Prostate gland (tissue), 2 donors: ENCODE data around the gene ANKRD49. TPM values are rescaled to one million over a fixed set of nuclear protein-coding genes. Genes with fewer than 3 reads are reported as not detected.

Source experiments
- DNase-seq: peaks from one replicate; pipeline ENCODE4 v3.0.0-alpha.2; 2019; ENCODE audit warnings: low spot score
- H3K27ac ChIP-seq, 2 donors: fragments of 200-600 bp; sonication (generic); 2 replicates each; pipeline ENCODE4 v1.5.1; 2017 to 2019
- H3K27me3 ChIP-seq: fragments of 200-600 bp; sonication (generic); replicated peaks from 2 replicates; pipeline ENCODE4 v1.5.1; 2019; ENCODE audit not compliant: insufficient read depth
- H3K36me3 ChIP-seq, 2 donors: fragments of 200-600 bp; sonication (generic); 1 replicate in 1 of 2; 2 replicates in 1 of 2; pipeline versions ENCODE4 v1.5.1 to v1.8.1; 2017 to 2019
- H3K4me1 ChIP-seq: fragments of 200-600 bp; sonication (generic); replicated peaks from 2 replicates; pipeline ENCODE4 v1.5.1; 2019
- H3K4me3 ChIP-seq, 2 donors: fragments of 200-600 bp; sonication (generic); 2 replicates each; pipeline ENCODE4 v1.5.1; 2017 to 2019
- H3K9me3 ChIP-seq: fragments of 200-600 bp; sonication (generic); 2 replicates; pipeline ENCODE4 v1.5.1; 2017
- POLR2A ChIP-seq: fragments of 450-650 bp; IDR thresholded peaks from one replicate; pipeline ENCODE4 v1.6.1; 2016; ENCODE audit warnings: antibody characterized with exemption, mild to moderate bottlenecking
- POLR2AphosphoS5 ChIP-seq: sonication (generic); formaldehyde crosslinking; IDR thresholded peaks from one replicate; pipeline ENCODE4 v1.6.1; 2017; ENCODE audit warnings: antibody characterized with exemption
- WGBS: methylation state at CpG from one replicate; pipeline ENCODE4 v1.1.5; 2018; 5-methylcytosine and 5-hydroxymethylcytosine counted together
- intact Hi-C: fragments of 100-400 bp; cut with DNase I; formaldehyde crosslinking; loops from one replicate; pipeline ENCODE4 v1.14.2; 2022
- total RNA-seq, 2 donors: library from RNA; depleted of rRNA; stranded (reverse); fragments of >200 nt; gene quantifications; one replicate each; pipeline ENCODE4 v1.1.0, GENCODE V29; 2016
- TF ChIP-seq, protein P1 (sequence below), 4 experiments: fragments of 200-600 bp in 2 of 4; fragments of 450-650 bp in 2 of 4; sonication (generic) in 2 of 4; IDR thresholded peaks; 1 replicate in 3 of 4; 2 replicates in 1 of 4; pipeline ENCODE4 v1.5.1; 2016 to 2019; ENCODE audit warnings: antibody characterized with exemption in 4 of 4, mild to moderate bottlenecking in 2 of 4, moderate library complexity in 2 of 4

ANKRD49 gene, protein sequence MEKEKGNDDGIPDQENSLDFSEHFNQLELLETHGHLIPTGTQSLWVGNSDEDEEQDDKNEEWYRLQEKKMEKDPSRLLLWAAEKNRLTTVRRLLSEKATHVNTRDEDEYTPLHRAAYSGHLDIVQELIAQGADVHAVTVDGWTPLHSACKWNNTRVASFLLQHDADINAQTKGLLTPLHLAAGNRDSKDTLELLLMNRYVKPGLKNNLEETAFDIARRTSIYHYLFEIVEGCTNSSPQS
- 10 to 100 TPM; 11.6 to 15.6 TPM for total RNA-seq

DNA sequence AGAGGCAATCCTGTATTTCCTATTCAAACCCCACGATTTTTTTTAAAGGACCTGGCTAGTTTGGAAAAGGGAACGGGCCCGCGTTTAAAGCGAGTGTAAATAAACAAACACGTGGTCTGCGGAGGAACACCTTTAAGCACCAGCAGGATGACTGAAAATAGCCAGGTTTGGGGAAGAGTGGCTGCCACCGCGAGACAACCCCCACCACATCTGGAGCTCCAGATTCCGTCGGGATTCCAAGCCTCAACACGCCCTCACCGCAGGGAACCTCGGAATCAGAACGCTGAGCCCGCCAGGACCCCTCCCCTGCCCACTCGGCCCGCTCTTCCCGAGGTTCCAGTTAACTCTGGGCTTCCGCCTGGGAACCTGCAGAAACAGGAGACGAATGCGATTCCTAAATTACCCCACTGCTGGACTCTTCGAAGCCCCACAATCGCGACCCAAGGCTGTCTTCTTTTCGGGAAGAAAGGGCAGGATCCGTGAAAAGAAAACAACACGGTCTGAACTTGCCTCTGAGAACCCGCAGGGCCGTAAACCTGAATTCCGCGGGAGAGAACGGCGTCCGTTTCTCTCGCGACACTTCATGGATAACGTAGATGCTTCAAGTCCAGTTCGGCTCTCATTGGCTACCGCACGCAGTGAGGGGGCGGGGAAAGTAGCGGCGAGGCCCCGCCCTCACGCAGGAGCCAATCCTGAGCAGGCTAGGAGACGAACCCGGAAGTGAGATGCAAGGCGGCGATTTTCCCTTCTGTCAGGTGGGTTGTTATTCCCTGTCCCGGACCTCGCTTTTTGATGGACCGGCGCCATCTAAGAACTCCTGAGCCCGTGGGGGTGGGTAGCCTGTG, at the start of gene ANKRD49, which contains the start of gene MRE11:
TSS of gene ANKRD49 (plus strand) at position 704 of the 845 bp plus-strand sequence. CDS start 2,710 bp downstream, outside the sequence.
TSS of gene MRE11 (minus strand) at position 564 of the 845 bp plus-strand sequence. CDS start 1,043 bp downstream, outside the sequence.
- no peaks in the 10 kb centered on the region for H3K27me3 ChIP-seq
- DNase-seq: peak; percentile 98
- TF ChIP-seq POLR2A: peak; percentile 30
- peak; percentile 93 for TF ChIP-seq POLR2AphosphoS5
- TF ChIP-seq, protein P1, sequence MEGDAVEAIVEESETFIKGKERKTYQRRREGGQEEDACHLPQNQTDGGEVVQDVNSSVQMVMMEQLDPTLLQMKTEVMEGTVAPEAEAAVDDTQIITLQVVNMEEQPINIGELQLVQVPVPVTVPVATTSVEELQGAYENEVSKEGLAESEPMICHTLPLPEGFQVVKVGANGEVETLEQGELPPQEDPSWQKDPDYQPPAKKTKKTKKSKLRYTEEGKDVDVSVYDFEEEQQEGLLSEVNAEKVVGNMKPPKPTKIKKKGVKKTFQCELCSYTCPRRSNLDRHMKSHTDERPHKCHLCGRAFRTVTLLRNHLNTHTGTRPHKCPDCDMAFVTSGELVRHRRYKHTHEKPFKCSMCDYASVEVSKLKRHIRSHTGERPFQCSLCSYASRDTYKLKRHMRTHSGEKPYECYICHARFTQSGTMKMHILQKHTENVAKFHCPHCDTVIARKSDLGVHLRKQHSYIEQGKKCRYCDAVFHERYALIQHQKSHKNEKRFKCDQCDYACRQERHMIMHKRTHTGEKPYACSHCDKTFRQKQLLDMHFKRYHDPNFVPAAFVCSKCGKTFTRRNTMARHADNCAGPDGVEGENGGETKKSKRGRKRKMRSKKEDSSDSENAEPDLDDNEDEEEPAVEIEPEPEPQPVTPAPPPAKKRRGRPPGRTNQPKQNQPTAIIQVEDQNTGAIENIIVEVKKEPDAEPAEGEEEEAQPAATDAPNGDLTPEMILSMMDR (IDR thresholded peaks at IDR 0.05): peak in 1 of 4 experiments; percentile 3
- peak within 1 kb of the TSS; percentile 75 to 81 for H3K4me3 ChIP-seq
- H3K27ac ChIP-seq: peak within 1 kb of the TSS; percentile 70 to 81
- WGBS: under 1% methylated on average over 53 of the region's 55 CpGs
- peaks cover 0 to 4% of the 10 kb centered on the region in 2 donors for H3K36me3 ChIP-seq
- H3K9me3 ChIP-seq: no peaks in the 10 kb centered on the region
- peaks cover 5% of the 10 kb centered on the region for H3K4me1 ChIP-seq
- intact Hi-C loops: loop anchor here (10.0 kb wide), 1 partner anchor 309 kb away; no protein-coding TSS in a partner anchor

DNA sequence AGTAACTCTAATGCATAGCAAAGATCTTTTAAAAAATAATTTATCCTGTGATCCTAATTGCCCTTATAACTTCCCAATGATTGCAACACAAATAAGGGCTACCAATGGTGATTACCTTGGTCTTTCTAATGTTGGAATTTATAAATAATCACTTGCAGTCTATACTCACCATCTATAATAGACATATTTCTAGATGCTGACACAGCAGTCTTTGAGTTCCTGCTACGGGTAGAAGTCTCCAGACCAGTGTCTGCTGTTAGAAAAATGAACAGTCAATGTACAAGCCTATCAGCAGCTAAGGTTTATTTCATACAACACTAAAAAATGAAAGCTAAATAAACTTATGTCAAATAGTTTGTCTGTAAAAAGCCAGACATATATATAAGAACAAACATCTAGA, 48.1 kb upstream of the ANKRD49 start:
- intact Hi-C loops: no loop called here

DNA sequence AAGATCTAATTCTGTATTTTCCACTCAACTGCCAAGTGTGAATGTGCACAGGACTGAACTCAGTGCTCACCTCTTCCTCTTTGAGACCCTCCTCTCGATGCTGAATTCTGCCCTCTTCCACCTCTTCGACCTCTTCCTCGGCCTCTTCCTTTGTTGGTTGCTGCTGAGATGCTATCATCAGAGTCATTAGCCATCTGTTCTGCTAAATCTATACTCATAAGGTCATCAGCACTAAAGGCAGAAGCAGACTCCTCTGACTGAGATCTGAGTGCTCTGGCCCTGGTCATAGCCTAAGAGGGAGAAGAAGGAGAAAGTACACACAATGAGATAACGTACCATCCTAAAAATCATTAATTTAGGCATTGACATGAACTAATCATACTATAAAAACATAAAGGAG, 46.6 kb upstream of the ANKRD49 start:
- H3K36me3 ChIP-seq: no peaks in the 10 kb centered on the region
- H3K9me3 ChIP-seq: no peaks in the 10 kb centered on the region
- intact Hi-C loops: no loop called here
- WGBS: 94% methylated on average over 4 of the region's 4 CpGs
- TF ChIP-seq POLR2AphosphoS5 (no peak), POLR2A (no peak)
- TF ChIP-seq, protein P1 (IDR thresholded peaks at IDR 0.05): no peak
- H3K4me1 ChIP-seq: no peaks in the 10 kb centered on the region
- H3K27ac ChIP-seq: no peak overlapping the region
- H3K4me3 ChIP-seq: no peak overlapping the region
- DNase-seq: no peak
- no peaks in the 10 kb centered on the region for H3K27me3 ChIP-seq

More for the DNA sequence above, 48.1 kb upstream of the ANKRD49 start:
- no peaks in the 10 kb centered on the region for H3K27me3 ChIP-seq
- no peak overlapping the region for H3K27ac ChIP-seq
- no peak for DNase-seq
- H3K4me1 ChIP-seq: no peaks in the 10 kb centered on the region
- H3K36me3 ChIP-seq: no peaks in the 10 kb centered on the region
- TF ChIP-seq, protein P1 (IDR thresholded peaks at IDR 0.05): no peak
- TF ChIP-seq POLR2A (no peak), POLR2AphosphoS5 (no peak)
- WGBS: 92% methylated on average over 1 of the region's 1 CpG
- H3K9me3 ChIP-seq: no peaks in the 10 kb centered on the region
- H3K4me3 ChIP-seq: no peak overlapping the region

DNA sequence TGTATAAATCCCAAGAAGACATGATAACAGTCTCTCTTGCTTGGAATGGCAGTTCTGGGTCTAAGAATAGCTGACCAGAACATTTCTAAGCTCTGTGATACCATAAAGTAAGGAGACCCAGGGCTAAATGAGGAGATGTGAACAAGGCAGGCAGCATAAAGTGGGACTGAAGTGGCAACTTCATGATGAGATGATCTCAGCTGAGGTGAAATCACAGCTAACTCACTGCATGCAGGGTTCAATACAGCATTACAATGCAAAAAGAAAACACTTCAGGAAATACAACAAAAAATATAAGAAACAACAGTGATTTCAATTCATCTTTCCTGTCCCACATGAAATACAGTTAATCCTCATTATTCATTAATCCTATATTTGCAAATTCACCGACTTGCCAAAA, 44.8 kb upstream of the ANKRD49 start:
- no peaks in the 10 kb centered on the region for H3K4me1 ChIP-seq
- 85% methylated on average over 1 of the region's 1 CpG for WGBS
- intact Hi-C loops: no loop called here
- no peaks in the 10 kb centered on the region for H3K36me3 ChIP-seq
- no peak overlapping the region for H3K4me3 ChIP-seq
- no peak overlapping the region for H3K27ac ChIP-seq
- no peaks in the 10 kb centered on the region for H3K9me3 ChIP-seq
- TF ChIP-seq, protein P1 (IDR thresholded peaks at IDR 0.05): no peak
- TF ChIP-seq POLR2A: no peak
- H3K27me3 ChIP-seq: no peaks in the 10 kb centered on the region
- DNase-seq: no peak
